GM12875 (cell line): ENCODE results near the gene PDILT.
"Not testable (repeated sequence)": the region's sequence is repeated elsewhere in the genome, so short reads cannot be mapped to it uniquely, and the experiment has no call there.

Source experiments
- H3K4me3 ChIP-seq: one replicate; pipeline ENCODE4 v1.5.1; 2011; ENCODE audit warnings: low read depth, low read length, control low read depth
- TF ChIP-seq, protein P1 (sequence below): IDR thresholded peaks from 2 replicates; pipeline ENCODE4 v1.5.1; 2011; ENCODE audit warnings: low read depth, mild to moderate bottlenecking, control low read depth, inconsistent platforms, low read length, moderate library complexity, borderline replicate concordance; ENCODE audit not compliant: insufficient read depth

The PDILT gene, protein sequence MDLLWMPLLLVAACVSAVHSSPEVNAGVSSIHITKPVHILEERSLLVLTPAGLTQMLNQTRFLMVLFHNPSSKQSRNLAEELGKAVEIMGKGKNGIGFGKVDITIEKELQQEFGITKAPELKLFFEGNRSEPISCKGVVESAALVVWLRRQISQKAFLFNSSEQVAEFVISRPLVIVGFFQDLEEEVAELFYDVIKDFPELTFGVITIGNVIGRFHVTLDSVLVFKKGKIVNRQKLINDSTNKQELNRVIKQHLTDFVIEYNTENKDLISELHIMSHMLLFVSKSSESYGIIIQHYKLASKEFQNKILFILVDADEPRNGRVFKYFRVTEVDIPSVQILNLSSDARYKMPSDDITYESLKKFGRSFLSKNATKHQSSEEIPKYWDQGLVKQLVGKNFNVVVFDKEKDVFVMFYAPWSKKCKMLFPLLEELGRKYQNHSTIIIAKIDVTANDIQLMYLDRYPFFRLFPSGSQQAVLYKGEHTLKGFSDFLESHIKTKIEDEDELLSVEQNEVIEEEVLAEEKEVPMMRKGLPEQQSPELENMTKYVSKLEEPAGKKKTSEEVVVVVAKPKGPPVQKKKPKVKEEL

DNA sequence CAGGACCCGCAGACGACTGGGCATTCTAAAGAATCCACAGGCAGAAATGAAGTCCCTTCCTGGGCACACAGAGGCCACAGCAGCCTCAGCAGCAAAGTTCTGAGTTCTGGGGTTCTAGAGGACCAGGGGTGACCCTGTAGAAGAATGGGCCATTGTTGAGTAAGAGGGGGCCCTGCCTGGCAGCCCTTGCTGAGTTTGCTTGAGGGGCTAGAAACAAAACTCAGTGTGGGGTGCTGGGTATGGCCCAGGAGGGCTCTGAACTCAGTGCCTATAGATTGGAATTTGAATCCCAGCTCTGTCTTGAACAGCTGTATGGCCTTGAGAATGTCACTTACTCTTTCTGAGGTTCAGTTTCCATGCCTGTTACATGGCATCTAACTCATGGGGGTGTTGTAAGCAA lies at the start of gene PDILT:
Gene PDILT, minus strand, starts transcription at position 101 of the 400 bp plus-strand sequence. CDS start 5,437 bp downstream, outside the sequence.
- H3K4me3 ChIP-seq, result no peak within 1 kb of the TSS
- TF ChIP-seq, protein P1, sequence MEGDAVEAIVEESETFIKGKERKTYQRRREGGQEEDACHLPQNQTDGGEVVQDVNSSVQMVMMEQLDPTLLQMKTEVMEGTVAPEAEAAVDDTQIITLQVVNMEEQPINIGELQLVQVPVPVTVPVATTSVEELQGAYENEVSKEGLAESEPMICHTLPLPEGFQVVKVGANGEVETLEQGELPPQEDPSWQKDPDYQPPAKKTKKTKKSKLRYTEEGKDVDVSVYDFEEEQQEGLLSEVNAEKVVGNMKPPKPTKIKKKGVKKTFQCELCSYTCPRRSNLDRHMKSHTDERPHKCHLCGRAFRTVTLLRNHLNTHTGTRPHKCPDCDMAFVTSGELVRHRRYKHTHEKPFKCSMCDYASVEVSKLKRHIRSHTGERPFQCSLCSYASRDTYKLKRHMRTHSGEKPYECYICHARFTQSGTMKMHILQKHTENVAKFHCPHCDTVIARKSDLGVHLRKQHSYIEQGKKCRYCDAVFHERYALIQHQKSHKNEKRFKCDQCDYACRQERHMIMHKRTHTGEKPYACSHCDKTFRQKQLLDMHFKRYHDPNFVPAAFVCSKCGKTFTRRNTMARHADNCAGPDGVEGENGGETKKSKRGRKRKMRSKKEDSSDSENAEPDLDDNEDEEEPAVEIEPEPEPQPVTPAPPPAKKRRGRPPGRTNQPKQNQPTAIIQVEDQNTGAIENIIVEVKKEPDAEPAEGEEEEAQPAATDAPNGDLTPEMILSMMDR, result no peak

DNA sequence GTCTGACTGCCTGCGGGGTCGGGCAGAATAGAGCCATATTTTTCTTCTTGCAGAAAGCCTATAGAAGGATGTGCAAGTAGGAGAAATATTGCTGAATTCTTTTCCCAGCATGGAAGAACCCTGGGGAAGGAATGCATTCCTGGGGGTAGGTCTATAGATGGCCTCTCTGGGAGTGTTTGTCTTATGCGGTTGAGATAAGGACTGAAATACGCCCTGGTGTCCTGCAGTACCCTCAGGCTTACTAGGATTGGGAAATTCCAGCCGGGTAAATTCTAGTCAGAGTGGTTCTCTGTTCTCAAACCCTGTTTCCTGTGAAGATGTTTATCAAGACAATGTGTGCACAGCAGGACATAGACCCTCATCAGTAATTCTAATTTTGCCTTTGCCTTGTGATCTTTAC lies 49.1 kb upstream of the PDILT start:
- H3K4me3 ChIP-seq, result not testable (repeated sequence)

- not testable (repeated sequence) for H3K4me3 ChIP-seq
Measured at GRCh38 chr16:20451364-20451763, 46.8 kb upstream of the PDILT start, which contains the start of gene ACSM2A. Gene ACSM2A, plus strand, starts transcription at chr16:20451521. Its CDS starts 8,594 bp downstream, at chr16:20460115.

GRCh38 chr16:20446652-20447393 lies 42.3 kb upstream of the PDILT start:
- H3K4me3 ChIP-seq, result not testable (repeated sequence)

DNA sequence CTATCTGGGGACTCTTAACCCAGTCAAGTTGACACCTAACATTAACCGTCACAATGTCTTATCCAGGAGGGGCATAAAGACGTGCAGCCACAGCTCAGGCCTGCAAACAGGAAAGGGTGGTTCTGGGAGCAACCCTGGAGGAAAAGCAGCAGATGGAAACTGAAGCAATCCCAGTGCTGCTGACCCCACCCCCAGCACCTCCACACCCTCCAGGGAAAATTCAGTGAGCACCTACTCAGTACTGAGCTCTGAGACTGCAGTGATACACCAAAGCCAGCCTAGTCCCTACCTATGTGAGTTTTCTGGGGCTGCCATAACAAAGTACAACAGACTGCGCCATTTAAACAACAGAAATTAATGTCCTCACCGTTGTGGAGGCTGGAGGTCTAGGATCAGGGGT lies 37.3 kb upstream of the PDILT start:
- not testable (repeated sequence) for H3K4me3 ChIP-seq

- TF ChIP-seq, protein P1, result no peak
- H3K4me3 ChIP-seq, result no peak overlapping the region
Measured at GRCh38 chr16:20441191-20441590, 36.7 kb upstream of the PDILT start.

DNA sequence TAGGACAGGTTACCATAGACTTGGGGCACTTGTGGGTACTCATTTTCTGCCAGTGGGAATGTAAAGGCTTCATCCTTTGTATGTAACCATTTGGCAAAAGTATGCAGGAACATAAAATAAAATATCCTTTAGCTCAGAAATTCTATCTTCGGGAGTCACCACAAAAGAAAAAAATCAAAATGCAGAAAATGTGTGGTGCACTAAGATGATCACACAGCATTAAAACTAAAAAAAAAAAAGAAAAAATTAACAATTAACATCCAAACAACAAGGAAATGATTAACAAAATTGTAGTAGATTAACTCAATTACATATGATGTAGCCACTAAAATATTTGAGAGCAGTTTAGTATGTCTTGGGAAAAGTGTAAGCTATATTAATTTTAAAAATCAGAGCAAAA lies 36.2 kb upstream of the PDILT start:
- H3K4me3 ChIP-seq, result not testable (repeated sequence)

GRCh38 chr16:20439820-20440231 lies 35.3 kb upstream of the PDILT start:
- H3K4me3 ChIP-seq, result not testable (repeated sequence)

GRCh38 chr16:20438950-20439349 lies 34.4 kb upstream of the PDILT start:
- not testable (repeated sequence) for H3K4me3 ChIP-seq

- H3K4me3 ChIP-seq, result no peak overlapping the region
- TF ChIP-seq, protein P1, result no peak
Measured at GRCh38 chr16:20430948-20431347, 26.4 kb upstream of the PDILT start.

- H3K4me3 ChIP-seq, result not testable (repeated sequence)
Measured at GRCh38 chr16:20430480-20430879, 25.9 kb upstream of the PDILT start.

DNA sequence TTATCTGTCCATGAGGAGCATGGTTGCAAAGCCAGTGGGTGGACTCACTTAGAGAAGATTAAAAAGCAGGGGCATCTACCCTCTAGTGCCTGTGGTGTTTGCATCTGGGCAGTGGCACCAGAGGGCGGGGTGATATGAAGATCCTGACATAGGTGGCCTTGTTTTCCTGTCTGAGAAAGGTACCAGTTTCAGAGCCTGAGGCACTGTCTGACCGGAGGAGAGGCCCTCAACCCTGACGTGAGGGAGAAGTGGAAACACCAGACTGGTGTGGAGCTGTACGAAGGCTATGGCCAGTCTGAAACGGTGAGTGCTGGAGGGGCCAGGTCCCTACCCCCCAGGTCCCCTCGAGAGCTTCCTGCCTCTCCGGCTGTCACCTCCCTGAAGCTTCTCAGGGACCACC lies 25.0 kb upstream of the PDILT start:
- H3K4me3 ChIP-seq, result not testable (repeated sequence)

DNA sequence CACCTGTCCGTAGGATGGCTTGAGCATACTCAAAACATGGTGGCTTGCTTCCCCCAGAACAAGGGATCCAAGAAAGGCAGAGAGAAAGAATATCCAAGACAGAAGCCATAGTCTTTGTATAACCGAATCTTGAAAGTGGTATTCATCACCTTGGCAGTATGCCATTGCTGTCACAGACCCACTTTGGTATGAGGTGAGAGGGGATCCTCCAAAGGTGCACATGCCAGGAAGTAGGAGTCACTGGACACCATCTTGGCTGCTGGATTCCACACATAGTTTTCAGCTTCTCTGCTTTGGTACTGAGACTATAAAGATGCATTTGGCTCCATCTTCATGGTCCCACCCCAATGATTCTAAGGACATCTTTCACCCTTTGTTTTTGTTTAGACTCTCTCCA lies 22.9 kb upstream of the PDILT start:
- not testable (repeated sequence) for H3K4me3 ChIP-seq
